SK-N-SH (cell line): ENCODE data around the gene KIF15. TPM values are rescaled to one million over a fixed set of nuclear protein-coding genes. Genes with fewer than 3 reads are reported as not detected.

Source experiments
- CTCF ChIA-PET: fragments of 300-600, 350-600 bp; formaldehyde crosslinking; extraction: SDS; loops from one replicate; lab custom pipeline; 2021; lab: Yijun Ruan, JAX
- POLR2A ChIA-PET: fragments of 350-600 bp; sonication (Branson Sonifier 250); formaldehyde crosslinking; extraction: SDS; loops from one replicate; lab custom pipeline; 2020; ENCODE audit warnings: antibody characterized with exemption, inconsistent platforms; lab: Yijun Ruan, JAX
- DNase-seq: peaks from one replicate; pipeline ENCODE4 v3.0.0; 2012
- H2AFZ ChIP-seq: fragments of 200-600 bp; sonication (generic); 2 replicates; pipeline ENCODE4 v1.8.1; 2016; ENCODE audit warnings: antibody characterized with exemption, mild to moderate bottlenecking, low read depth
- H3F3A ChIP-seq: fragments of 200-600 bp; sonication (generic); replicated peaks from 2 replicates; pipeline ENCODE3; 2016; ENCODE audit warnings: antibody characterized with exemption, mild to moderate bottlenecking; ENCODE audit not compliant: insufficient read depth
- H3K27ac ChIP-seq, 2 experiments: fragments of 200-500 bp in 1 of 2; fragments of 200-600 bp in 1 of 2; sonication (Bioruptor generic) in 1 of 2; sonication (generic), shearing (Covaris generic) in 1 of 2; 2 replicates each; pipeline versions ENCODE4 v1.5.1 to v1.6.1; 2014 to 2016; ENCODE audit warnings: low read depth in 2 of 2, inconsistent platforms in 1 of 2, low read length in 1 of 2, mild to moderate bottlenecking in 1 of 2, mixed read lengths in 1 of 2
- H3K27me3 ChIP-seq: fragments of 200-600 bp; sonication (generic), shearing (Covaris generic); 2 replicates; pipeline ENCODE4 v1.6.1; 2016; ENCODE audit warnings: mixed run types; ENCODE audit not compliant: insufficient read depth
- H3K36me3 ChIP-seq, 2 experiments: fragments of 200-500 bp in 1 of 2; fragments of 200-600 bp in 1 of 2; sonication (Bioruptor generic) in 1 of 2; sonication (generic) in 1 of 2; replicated peaks in 1 of 2; 2 replicates each; pipeline versions ENCODE3 to v1.5.1; 2014 to 2016; ENCODE audit warnings: low read length in 1 of 2, mild to moderate bottlenecking in 1 of 2; ENCODE audit not compliant: insufficient read depth in 2 of 2, control insufficient read depth in 1 of 2
- H3K4me1 ChIP-seq, 2 experiments: fragments of 200-500 bp in 1 of 2; fragments of 200-600 bp in 1 of 2; sonication (Bioruptor generic) in 1 of 2; sonication (generic), shearing (Covaris generic) in 1 of 2; 2 replicates each; pipeline versions ENCODE4 v1.5.1 to v1.6.1; 2014 to 2016; ENCODE audit warnings: low read depth in 1 of 2, low read length in 1 of 2, mixed run types in 1 of 2; ENCODE audit not compliant: insufficient read depth in 2 of 2, control insufficient read depth in 1 of 2
- H3K4me2 ChIP-seq: fragments of 200-600 bp; sonication (generic), shearing (Covaris generic); 2 replicates; pipeline ENCODE4 v1.6.1; 2017; ENCODE audit warnings: mixed run types
- H3K4me3 ChIP-seq, 2 experiments: fragments of 200-500 bp in 1 of 2; fragments of 200-600 bp in 1 of 2; sonication (Bioruptor generic) in 1 of 2; sonication (generic), shearing (Covaris generic) in 1 of 2; 2 replicates each; pipeline versions ENCODE4 v1.5.1 to v1.8.1; 2014 to 2016; ENCODE audit warnings: low read depth in 2 of 2, inconsistent platforms in 1 of 2, low read length in 1 of 2, mild to moderate bottlenecking in 1 of 2, mixed read lengths in 1 of 2, moderate library complexity in 1 of 2
- H3K79me2 ChIP-seq: fragments of 200-600 bp; sonication (generic); 2 replicates; pipeline ENCODE4 v1.8.1; 2017; ENCODE audit warnings: mild to moderate bottlenecking; ENCODE audit not compliant: insufficient read depth
- H3K9ac ChIP-seq: fragments of 200-600 bp; sonication (generic); 2 replicates; pipeline ENCODE4 v1.6.1; 2017; ENCODE audit warnings: mixed run types
- H3K9me2 ChIP-seq: fragments of 200-600 bp; sonication (generic); 2 replicates; pipeline ENCODE4 v1.6.1; 2017; ENCODE audit warnings: mixed run types
- H3K9me3 ChIP-seq: fragments of 200-600 bp; sonication (generic); 2 replicates; pipeline ENCODE4 v1.6.1; 2017; ENCODE audit warnings: mixed run types, mild to moderate bottlenecking, moderate library complexity
- H4K20me1 ChIP-seq: fragments of 200-600 bp; sonication (generic); 2 replicates; pipeline ENCODE4 v1.6.1; 2017; ENCODE audit warnings: mild to moderate bottlenecking, mixed run types; ENCODE audit not compliant: insufficient read depth
- CHD2 ChIP-seq: fragments of 150-350 bp; IDR thresholded peaks from 2 replicates; pipeline ENCODE4 v1.6.1; 2018; ENCODE audit warnings: low read length; ENCODE audit not compliant: partially characterized antibody
- EP300 ChIP-seq, 2 experiments: IDR thresholded peaks; 2 replicates each; pipeline versions ENCODE4 v1.4.0 to v1.6.1; 2012; ENCODE audit warnings: borderline replicate concordance in 1 of 2, low read depth in 1 of 2, low read length in 1 of 2
- FOSL2 ChIP-seq: IDR thresholded peaks from 2 replicates; pipeline ENCODE4 v1.4.0; 2012; ENCODE audit warnings: low read depth, mild to moderate bottlenecking, moderate library complexity, borderline replicate concordance
- FOXJ3 ChIP-seq: sonication (generic); formaldehyde crosslinking; IDR thresholded peaks from 2 replicates; pipeline ENCODE4 v1.5.1; 2020; ENCODE audit warnings: mild to moderate bottlenecking, missing genetic modification reagents
- GATA2 ChIP-seq: sonication (generic); formaldehyde crosslinking; IDR thresholded peaks from 2 replicates; pipeline ENCODE4 v1.5.0; 2020; ENCODE audit warnings: mild to moderate bottlenecking, missing genetic modification reagents
- MXI1 ChIP-seq: IDR thresholded peaks from 2 replicates; pipeline ENCODE4 v1.6.1; 2012; ENCODE audit warnings: mild to moderate bottlenecking, low read depth, low read length, improper control_type of control experiment
- SMC3 ChIP-seq: IDR thresholded peaks from 2 replicates; pipeline ENCODE4 v1.6.1; 2012; ENCODE audit warnings: low read depth, low read length, improper control_type of control experiment
- TCF12 ChIP-seq: IDR thresholded peaks from 2 replicates; pipeline ENCODE4 v1.4.0; 2012
- YY1 ChIP-seq: IDR thresholded peaks from 2 replicates; pipeline ENCODE4 v1.4.0; 2012; ENCODE audit warnings: low read depth, mild to moderate bottlenecking
- WGBS: methylation state at CpG from one replicate; pipeline ENCODE4 v1.1.6; 2017; ENCODE audit warnings: low lambda C conversion rate; 5-methylcytosine and 5-hydroxymethylcytosine counted together
- polyA plus RNA-seq, 3 experiments: library from polyadenylated mRNA; depleted of rRNA; stranded (reverse); fragments of >200 nt; gene quantifications; 2 replicates each; pipeline ENCODE4 v1.2.3, GENCODE V29; 2012
- TF ChIP-seq, protein P1 (sequence below): IDR thresholded peaks from 2 replicates; pipeline ENCODE4 v1.6.1; 2012; ENCODE audit warnings: mild to moderate bottlenecking, low read depth, low read length, moderate library complexity
- TF ChIP-seq, protein P2 (sequence below): IDR thresholded peaks from 2 replicates; pipeline ENCODE4 v1.4.0; 2012; ENCODE audit warnings: low read depth
- TF ChIP-seq, protein P3 (sequence below): fragments of 150-350 bp; IDR thresholded peaks from 2 replicates; pipeline ENCODE4 v1.6.1; 2016; ENCODE audit warnings: mild to moderate bottlenecking, low read depth, low read length
- TF ChIP-seq, protein P4 (sequence below): fragments of 150-350 bp; IDR thresholded peaks from 2 replicates; pipeline ENCODE4 v1.6.1; 2017; ENCODE audit warnings: antibody characterized with exemption, low read length, low read depth, borderline replicate concordance
- TF ChIP-seq, protein P5 (sequence below): fragments of 200-600 bp; sonication (generic); IDR thresholded peaks from 2 replicates; pipeline ENCODE4 v1.6.1; 2017; ENCODE audit warnings: antibody characterized with exemption, mild to moderate bottlenecking, moderate library complexity

Gene KIF15
- polyA plus RNA-seq, 1 of the 3 experiments (the other 2 are of a cell fraction) = 2.3 TPM

DNA sequence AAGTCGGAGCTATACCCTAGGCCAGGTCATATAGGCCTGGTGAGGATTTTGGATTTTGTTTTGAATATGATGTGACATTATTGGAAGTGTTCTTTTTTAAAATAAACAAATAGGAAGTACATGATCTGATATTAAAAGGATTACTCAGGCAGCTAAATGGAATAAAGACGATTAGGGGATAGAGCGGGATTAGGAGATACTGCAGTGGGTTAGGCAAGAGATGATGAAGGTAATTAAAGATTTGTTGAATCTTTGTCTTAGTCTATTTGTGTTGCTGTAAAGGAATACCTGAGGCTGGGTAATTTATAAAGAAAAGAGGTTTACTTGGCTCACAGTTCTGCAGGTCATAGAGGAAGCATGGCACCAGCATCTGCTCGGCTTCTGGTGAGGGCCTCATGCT, 21.3 kb downstream of the KIF15 start:
- Histone ChIP-seq H3K9ac (no peak overlapping the region), H3K27me3 (no peaks in the 10 kb centered on the region), H3K27ac (no peak overlapping the region), H3K9me2 (no peaks in the 10 kb centered on the region), H3K4me1 (no peaks in the 10 kb centered on the region), H3K9me3 (no peaks in the 10 kb centered on the region), H3K79me2 (no peaks in the 10 kb centered on the region), H3F3A (no peaks in the 10 kb centered on the region), H4K20me1 (no peaks in the 10 kb centered on the region), H3K36me3 (peaks cover 4 to 31% of the 10 kb centered on the region in 2 experiments), H3K4me2 (no peak overlapping the region), H2AFZ (no peak overlapping the region), H3K4me3 (no peak overlapping the region)
- no peak for DNase-seq
- WGBS = 96% methylated on average over 4 of the region's 4 CpGs
- TF ChIP-seq GATA2 (CRISPR knock-in tag) (no peak), FOSL2 (no peak), YY1 (no peak), TCF12 (no peak), CHD2 (no peak), EP300 (IDR thresholded peaks at IDR 0.05; ENCODE audit: borderline replicate concordance in 1 of 2, low read depth in 1 of 2, low read length in 1 of 2) (no peak), FOXJ3 (CRISPR knock-in tag) (no peak), MXI1 (no peak), SMC3 (no peak)
- TF ChIP-seq, protein P1, sequence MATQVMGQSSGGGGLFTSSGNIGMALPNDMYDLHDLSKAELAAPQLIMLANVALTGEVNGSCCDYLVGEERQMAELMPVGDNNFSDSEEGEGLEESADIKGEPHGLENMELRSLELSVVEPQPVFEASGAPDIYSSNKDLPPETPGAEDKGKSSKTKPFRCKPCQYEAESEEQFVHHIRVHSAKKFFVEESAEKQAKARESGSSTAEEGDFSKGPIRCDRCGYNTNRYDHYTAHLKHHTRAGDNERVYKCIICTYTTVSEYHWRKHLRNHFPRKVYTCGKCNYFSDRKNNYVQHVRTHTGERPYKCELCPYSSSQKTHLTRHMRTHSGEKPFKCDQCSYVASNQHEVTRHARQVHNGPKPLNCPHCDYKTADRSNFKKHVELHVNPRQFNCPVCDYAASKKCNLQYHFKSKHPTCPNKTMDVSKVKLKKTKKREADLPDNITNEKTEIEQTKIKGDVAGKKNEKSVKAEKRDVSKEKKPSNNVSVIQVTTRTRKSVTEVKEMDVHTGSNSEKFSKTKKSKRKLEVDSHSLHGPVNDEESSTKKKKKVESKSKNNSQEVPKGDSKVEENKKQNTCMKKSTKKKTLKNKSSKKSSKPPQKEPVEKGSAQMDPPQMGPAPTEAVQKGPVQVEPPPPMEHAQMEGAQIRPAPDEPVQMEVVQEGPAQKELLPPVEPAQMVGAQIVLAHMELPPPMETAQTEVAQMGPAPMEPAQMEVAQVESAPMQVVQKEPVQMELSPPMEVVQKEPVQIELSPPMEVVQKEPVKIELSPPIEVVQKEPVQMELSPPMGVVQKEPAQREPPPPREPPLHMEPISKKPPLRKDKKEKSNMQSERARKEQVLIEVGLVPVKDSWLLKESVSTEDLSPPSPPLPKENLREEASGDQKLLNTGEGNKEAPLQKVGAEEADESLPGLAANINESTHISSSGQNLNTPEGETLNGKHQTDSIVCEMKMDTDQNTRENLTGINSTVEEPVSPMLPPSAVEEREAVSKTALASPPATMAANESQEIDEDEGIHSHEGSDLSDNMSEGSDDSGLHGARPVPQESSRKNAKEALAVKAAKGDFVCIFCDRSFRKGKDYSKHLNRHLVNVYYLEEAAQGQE = no peak
- TF ChIP-seq, protein P2, sequence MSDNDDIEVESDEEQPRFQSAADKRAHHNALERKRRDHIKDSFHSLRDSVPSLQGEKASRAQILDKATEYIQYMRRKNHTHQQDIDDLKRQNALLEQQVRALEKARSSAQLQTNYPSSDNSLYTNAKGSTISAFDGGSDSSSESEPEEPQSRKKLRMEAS = no peak
- TF ChIP-seq, protein P3, sequence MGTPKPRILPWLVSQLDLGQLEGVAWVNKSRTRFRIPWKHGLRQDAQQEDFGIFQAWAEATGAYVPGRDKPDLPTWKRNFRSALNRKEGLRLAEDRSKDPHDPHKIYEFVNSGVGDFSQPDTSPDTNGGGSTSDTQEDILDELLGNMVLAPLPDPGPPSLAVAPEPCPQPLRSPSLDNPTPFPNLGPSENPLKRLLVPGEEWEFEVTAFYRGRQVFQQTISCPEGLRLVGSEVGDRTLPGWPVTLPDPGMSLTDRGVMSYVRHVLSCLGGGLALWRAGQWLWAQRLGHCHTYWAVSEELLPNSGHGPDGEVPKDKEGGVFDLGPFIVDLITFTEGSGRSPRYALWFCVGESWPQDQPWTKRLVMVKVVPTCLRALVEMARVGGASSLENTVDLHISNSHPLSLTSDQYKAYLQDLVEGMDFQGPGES = no peak
- TF ChIP-seq, protein P4, sequence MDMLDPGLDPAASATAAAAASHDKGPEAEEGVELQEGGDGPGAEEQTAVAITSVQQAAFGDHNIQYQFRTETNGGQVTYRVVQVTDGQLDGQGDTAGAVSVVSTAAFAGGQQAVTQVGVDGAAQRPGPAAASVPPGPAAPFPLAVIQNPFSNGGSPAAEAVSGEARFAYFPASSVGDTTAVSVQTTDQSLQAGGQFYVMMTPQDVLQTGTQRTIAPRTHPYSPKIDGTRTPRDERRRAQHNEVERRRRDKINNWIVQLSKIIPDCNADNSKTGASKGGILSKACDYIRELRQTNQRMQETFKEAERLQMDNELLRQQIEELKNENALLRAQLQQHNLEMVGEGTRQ = no peak
- TF ChIP-seq, protein P5, sequence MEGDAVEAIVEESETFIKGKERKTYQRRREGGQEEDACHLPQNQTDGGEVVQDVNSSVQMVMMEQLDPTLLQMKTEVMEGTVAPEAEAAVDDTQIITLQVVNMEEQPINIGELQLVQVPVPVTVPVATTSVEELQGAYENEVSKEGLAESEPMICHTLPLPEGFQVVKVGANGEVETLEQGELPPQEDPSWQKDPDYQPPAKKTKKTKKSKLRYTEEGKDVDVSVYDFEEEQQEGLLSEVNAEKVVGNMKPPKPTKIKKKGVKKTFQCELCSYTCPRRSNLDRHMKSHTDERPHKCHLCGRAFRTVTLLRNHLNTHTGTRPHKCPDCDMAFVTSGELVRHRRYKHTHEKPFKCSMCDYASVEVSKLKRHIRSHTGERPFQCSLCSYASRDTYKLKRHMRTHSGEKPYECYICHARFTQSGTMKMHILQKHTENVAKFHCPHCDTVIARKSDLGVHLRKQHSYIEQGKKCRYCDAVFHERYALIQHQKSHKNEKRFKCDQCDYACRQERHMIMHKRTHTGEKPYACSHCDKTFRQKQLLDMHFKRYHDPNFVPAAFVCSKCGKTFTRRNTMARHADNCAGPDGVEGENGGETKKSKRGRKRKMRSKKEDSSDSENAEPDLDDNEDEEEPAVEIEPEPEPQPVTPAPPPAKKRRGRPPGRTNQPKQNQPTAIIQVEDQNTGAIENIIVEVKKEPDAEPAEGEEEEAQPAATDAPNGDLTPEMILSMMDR = no peak
- CTCF ChIA-PET = no interaction called here
- POLR2A ChIA-PET = no interaction called here
